NCI-H146 treated with DMSO at 0.1 percent for 48 hours (cell line): Measurements from ENCODE around the gene SSC4D.
"Not testable (repeated sequence)": the region's sequence is repeated elsewhere in the genome, so short reads cannot be mapped to it uniquely, and the experiment has no call there.

Source experiments
- DNase-seq: peaks from one replicate; lab custom pipeline; 2025; ENCODE audit not compliant: unreplicated experiment; lab: John Stamatoyannopoulos, UW

The SSC4D gene

DNA sequence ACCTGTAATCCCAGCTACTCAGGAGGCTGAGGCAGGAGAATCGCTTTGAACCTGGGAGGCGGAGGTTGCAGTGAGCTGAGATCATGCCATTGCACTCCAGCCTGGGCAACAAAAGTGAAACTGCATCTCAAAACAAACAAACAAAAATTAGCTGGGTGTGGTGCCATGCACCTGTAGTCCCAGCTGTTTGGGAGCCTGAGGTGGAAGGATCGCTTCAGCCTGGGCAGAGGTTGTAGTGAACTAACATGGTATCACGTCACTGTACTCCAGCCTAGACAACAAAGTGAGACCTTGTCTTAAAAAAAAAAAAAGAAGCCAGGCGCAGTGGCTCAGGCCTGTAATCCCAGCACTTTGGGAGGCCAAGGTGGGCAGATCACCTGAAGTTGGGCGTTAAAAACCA lies 21.7 kb downstream of the SSC4D start:
- not testable (repeated sequence) for DNase-seq

DNA sequence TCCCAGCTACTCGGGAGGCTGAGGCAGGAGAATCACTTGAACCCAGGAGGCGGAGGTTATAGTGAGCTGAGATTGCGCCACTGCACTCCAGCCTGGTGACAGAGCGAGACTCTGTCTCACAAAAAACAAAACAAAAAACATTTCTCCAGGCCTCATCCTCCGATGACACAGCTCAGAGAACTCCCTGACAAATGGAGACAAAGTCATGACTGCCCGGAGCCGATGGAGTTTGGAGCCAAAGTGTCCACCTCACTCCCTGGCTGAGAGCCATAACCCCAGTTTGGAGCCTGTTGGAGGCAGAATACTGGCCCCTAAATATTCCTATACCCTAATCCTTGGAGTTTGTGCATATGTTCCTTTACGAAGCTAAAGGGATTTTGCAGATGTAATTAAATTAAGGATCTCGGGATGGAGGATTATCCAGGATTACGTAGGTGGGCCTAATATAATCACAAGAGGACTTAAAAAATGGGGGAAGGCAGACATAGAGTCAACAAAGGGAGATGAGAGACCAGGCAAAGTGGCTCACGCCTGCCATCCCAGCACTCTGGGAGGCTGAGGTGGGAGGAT lies 22.7 kb downstream of the SSC4D start:
- DNase-seq, result no peak

DNA sequence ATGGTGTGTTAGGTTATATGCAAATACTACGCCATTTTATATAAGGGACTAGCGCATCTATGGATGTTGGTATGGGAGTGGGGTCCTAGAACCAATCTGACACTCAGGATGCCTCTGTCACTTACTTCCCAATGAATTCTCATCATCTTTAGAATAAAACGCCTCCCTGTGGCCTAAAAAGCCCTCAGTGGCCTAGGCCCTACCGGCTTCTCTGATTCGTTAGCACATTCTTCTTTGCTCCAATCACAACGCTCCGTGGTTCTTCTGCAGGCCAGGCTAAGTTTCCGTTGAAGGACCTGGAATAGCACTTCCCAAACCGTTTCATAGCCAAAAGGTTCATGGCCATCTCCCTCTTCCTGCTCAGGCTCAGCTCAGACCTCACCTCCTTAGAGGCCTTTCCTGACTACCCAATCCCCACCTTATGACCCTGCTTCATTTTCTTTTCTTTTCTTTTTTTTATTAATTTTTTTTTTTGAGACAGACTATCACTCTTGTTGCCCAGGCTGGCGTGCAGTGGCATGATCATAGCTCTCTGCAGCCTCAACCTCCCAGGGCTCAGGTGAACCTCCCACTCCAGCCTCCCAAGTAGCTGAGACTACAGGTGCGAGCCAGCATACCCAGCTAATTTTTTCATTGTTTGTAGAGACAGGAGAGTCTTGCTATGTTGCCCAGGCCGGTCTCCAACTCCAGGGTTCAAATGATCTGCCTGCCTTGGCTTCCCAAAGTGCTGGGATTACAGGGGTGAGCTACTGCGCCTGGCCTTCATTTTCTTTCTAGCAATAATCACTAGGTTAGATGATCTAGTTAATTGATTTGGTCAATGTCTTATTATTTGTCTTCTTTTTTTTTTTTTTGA lies 26.2 kb downstream of the SSC4D start:
- DNase-seq, result no peak

DNA sequence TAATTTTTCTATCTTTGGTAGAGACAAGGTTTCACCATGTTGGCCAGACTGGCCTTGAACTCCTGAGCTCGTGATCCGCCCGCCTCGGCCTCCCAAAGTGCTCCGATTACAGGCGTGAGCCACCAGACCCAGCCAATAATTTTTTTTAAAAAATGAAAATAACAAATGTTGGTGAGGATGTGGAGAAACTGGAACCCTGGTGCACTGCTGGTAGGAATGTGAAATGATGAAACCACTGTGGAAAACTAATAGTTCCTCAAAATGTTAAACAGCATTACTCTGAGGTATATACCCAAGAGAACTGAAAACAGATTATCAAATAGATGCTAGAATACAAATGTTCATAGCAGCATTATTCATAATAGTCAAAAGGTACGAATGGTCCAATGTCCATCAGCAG lies 27.7 kb downstream of the SSC4D start:
- no peak for DNase-seq

DNA sequence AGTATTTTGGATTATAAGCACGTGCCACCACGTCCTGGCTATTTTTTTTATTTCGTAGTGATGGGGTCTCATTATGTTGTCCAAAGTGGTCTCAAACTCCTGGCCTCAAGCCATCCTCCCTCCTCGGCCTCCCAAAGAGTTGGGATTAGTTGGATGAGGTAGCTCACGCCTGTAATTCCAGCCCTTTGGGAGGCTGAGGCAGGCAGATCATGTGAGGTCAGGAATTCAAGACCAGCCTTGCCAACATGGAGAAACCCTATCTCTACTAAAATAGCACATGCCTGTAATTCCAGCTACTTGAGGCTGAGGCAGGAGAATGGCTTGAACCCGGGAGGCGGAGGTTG lies 28.9 kb downstream of the SSC4D start:
- no peak for DNase-seq

DNA sequence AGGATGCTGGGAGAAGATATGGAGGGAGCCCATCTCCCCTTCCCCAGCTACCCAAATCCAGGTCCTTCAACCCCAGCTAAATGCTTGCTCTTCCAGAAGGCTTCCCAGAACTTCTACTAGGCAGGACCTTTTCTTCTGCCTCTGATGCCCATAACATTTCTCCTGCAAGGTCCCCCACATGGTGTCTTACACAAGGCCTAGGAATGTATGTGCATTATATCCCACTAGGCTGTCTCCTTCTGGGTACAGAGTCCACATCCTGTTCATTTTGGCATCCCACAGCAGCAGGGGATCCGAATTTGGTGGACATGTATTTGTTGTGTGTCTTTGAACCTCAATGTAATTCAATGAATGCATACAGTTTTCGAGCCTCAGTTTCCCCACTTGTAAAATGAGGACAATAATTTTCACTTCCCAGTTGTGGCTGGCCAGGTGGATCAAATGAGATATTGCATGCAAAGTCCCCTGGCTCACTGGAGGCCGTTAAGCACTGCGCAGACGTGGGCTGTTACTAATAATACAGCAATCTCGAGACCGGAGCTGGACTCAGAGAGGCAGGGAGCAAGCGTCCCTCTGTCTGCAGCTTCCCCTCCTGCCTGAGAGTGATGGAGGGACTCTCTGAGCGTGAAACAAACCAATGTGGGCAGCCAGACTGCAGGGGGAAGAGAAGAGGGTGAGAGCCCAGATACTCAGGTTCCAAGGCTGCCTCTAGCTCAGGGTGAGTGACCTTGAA lies 32.1 kb downstream of the SSC4D start:
- DNase-seq, result no peak

DNA sequence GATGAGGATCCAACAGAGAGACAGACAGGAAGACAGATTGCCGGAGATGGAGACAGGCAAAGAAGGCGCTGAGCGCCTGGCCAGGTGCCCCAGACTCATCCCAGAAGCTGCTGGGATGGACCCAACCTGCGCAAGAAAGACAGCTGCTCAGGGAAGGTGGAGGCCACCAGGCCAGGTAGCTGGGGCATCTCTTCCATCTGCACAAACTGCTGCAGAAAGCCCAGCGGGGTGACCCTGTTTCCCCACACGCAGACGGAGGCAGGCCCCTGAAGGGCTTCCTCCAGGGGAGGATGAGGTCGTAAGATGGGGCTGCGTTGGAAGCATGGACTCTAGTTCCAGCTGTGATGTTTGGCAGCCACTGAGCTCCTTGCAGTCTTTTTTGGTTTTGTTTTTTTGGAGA lies 34.2 kb downstream of the SSC4D start:
- no peak for DNase-seq

DNA sequence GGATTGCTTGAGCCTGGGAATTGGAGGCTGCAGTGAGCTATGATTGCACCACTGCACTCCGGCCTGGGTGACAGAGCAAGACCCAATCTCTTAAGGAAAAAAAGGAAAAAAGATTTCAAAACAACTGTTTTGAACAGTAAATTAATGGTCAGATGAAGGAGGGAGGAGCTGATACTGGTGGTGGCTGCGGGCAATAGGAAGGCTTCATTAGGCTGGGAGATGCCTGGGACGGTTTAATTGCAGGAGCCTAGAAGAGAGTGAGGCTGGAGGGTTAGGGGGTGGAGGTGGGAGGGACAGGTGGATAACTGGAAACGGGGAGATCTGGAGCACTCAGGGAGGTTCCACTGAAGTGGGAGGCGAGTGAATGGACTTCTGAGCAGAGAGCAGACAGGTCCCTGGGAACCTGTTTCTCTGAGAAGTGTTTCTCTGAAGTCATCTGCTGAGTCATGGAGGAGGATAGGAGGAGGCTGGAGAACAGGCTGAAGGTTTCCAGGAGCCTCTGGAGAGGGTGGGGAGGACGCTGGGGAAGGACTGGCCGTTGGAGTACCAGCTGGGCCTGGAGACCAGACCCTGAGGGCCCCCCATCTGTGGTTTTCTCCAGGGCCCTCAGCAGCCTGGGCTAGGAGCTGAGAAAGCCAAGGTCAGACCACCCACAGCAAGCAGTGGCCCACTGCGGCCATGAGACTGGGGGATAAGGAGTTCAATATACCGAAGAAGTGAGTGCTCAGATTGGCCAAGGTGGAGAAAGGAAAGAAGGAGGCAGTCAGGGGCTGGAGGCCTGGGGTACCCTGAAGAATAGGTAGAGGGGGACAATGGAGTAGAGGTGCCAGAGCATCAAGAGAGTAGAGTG lies 36.3 kb downstream of the SSC4D start:
- DNase-seq, result no peak

DNA sequence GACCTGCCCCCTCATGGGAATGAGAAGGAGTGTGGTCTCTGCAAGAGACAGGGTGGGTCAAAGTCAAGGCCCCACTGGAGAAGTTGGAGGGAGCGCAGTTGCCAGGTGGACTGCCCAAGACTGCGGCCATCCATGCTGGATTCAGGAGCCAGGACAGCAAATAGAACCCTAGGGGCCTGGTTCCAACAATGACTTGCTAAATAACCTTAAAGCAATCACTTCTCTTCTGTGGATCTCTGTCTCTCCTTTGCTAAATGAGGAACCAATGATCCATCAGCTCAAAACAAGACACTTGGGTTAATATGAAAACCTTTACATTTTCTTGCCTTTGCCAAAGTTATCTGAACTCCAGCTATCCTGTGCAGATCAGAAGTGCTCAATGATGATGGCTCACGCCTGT lies 38.1 kb downstream of the SSC4D start:
- no peak for DNase-seq

DNA sequence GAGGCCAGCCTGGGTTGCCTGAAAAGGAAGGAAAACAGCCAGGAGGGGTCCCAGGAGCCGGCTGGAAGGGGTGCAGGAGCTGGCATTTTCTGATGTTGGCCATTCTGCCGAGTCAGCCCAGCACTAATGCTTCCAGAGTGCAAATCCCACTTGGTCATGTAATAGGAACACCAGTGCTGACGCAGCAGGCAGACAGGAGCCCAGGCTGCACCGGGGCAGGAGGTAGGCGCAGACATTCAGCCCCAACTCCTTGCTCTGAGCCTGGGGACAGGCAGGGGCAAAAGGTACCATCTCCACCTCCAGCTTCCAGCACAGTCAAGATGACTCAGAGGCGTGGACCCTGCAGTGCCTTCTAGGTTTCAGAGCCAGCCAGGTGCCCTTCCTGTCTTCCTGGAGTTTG lies 40.5 kb downstream of the SSC4D start:
- DNase-seq, result no peak

DNA sequence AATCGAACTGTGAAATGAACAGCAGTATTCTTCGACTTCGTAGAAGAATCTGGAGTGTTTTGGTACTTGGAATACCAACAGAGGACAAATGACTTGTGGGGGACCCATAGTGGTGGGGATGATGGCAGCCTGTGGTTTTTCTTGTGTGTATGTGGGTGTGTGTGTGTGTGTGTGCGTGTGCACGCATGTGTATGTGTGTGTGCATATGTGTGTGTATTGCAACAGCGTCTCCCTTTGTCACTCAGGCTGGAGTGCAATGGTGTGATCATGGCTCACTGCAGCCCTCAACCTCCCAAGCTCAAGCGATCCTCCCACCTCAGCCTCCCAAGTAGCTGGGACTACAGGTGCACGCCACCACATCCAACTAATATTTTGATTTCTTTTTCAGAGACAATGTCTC lies 41.3 kb downstream of the SSC4D start:
- no peak for DNase-seq

DNA sequence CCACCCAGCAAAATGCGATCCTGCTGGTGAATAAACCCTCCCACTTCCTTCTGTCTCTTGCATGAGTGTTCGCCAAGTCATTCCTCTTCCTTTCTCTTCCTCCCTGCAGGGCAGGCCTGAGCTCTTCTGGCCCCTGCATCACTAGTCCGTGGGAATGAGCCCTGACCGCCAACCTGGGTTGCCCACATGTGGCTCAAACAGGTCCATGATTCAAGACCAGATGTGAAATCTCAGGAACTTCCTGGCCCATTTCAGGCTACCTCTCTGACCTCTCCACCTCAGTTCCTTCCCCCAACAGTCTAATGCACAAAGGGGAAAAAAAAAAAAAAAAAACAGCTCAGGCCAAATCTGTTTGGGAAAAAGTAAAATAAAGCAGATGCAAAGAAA lies 45.3 kb downstream of the SSC4D start:
- no peak for DNase-seq

DNA sequence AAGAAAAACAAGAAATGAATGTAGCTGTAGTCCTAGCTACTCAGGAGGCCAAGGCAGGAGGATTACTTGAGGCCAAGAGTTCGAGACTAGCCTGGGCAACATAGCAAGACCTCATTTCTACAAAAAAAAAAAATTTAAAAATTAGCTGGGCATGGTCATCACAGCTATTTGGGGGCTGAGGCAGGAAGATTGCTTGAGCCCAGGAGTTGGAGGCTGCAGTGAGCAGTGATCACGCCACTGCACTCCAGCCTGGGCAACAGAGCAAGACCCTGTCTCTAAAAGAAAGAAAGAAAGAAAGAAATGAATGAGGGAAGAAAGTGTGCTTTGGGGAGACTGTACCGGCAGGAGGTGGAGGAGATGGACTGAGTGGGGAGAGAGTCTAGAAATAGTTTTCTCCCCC lies 45.7 kb downstream of the SSC4D start:
- DNase-seq, result not testable (repeated sequence)

DNA sequence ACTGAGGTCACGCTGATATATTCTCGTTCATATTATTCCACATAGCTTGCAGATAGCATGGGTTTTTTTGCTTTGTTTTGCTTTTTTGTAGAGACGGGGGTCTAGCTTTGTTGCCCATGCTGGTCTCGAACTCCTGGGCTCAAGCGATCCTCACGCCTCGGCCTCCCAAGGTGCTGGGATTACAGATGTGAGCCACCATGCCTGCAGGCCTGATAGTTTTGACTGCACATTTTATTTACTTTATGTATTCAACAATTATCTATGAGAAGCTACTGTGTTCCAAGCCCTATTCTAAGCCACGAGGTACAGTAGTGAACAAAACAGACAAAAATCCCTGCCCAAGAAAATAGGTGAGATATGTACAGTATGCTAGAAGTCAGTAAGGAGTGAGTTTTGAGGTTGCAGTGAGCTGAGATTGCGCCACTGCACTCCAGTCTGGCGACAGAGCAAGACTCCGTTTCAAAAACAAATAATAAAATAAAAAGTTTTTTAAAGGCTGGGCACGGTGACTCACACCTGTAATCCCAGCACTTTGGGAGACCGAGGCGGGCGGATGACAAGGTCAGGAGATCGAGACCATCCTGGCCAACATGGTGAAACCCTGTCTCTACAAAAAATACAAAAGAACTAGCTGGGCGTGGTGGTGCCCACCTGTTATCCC lies 49.4 kb downstream of the SSC4D start:
- no peak for DNase-seq

DNA sequence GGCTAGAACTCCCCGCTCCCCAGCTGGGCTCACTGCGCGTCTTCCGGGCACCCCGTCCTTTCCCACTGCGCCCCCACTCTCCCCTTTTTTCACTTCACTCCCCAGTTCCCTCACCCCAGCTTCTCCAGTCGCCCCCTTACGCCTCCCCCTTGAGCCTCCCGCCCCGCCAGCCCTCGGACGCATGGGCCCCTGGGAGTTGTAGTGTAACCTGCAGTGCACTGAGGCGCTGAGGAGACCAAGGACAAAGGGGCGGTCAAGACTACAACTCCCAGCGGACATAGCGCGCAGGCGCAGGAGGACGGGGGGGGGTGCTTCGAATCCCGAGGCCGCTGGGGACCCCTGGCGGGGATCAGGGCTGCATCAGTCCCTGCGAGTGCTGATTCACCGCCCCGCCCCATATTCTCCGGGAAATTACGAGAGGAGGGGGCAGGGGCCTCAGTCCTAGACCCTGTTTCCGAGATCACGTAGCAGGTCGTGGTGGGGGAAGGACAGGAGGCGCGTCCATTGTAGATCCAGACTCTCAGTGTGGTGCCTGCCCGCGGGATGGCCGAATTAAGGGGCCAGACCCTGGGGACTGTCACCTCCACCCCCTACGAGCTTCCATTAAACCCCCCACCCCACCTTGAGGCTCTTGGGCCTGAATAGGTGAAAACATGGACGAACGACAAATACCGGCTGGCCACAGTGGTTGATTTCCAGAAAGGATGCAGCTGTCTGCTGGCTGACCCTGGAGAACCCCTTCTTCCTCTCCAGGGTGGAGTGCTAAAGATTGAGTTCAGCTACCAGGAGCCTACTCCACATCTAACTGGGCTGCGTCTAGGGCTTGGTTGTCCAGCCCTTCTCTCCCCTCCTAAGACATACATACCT lies 50.2 kb downstream of the SSC4D start:
- DNase-seq, result peak; percentile 94

DNA sequence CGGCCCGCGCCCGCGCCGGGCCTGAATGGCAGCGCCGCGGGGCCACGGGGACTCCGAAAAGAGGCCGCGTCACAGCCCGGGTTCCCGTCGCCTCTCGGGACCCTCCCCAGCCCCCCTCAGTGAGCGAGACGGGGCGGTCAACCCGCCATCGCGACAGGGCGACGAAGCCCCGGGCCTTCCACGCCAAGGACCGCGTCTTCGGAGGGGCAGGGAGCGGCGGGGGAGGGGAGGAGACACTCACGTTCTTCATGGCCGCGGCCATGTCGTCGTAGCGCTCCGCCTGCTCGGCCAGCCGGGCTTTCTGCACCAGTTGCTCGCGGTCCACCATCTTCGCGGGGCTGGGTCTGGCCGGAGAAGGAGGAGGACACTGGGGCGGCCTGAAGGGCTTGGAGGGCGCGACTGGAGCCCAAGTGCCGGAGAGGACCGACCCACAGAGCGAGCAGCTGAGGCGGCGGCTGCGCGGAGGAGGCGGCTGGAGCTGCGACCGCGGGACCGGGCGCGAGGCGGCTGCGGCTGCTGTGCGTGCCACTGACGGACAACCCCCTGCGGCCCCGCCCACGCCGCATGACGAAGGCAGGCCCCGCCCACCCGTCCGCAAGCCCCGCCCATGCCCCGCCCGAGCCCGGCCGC lies 50.9 kb downstream of the SSC4D start, which contains the start of gene YWHAG:
Gene YWHAG (minus strand): TSS at position 511 of the 630 bp plus-strand sequence. CDS start 183 bp downstream, at position 328.
- DNase-seq, result peak; percentile 81

DNA sequence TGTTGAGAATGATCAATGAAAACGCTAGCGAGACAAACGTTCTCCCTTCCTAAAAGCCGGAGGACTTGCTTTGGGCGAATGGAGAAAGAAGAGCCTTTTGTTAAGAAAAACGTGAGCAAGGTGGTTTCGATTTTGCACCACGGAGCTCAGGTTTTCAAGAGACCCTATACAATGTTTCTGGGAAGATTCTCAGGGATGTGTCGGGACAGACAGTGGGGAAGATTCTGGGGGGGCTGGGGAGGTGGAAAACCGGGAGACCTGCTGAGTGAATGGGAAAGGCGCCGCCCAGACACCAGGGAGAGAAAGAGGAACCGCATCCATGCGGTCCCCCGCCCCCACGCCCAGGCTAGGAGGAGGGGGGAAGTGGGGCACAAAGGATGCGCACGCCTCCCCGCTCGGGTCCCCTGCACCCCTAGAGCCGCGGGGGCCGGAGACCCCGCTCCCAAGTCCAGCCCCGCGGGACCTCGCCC lies 51.5 kb downstream of the SSC4D start:
- DNase-seq, result peak; percentile 31

DNA sequence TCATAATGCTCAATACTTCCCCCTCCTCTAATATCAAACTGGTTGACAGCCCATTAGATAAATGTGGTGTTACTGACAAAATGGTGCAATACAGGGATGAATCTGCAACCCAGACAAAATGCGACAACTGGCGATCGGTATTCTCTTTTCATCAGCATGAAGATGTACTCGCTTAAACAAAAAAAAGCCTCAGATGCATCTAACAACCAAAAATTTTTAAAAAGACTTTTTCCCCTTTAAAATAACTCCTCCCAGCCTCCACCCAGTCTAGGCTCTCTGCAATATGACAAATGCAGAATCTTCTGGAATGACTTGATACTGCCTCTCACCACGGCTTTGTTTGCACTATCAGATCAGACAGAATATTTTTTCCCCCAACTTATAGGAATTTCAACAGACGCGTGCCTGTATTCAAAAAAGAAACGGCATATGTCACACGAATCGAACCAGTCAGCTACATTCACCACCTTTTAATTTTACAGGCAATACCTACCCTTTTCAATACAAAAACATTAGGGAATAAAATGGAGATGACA lies 52.0 kb downstream of the SSC4D start:
- DNase-seq, result no peak

DNA sequence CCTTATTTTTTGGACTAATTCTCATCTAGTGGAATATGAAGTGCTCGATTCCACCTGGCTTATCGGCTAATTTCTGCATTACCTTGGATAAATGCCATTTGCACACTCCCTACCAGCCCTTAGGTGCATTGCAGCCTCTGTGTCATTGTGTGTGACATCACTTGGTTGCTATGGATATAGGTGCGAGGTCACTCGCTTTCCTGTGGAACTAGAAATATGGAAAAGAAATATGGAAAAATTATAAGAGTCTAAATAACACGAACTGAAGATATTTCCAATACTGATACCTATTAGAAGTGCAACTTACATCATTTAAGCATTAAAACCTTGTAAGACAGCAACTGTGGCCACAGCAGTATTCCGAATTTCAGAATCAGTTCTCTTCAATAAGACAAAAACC lies 52.7 kb downstream of the SSC4D start:
- peak; percentile 24 for DNase-seq
